H1 (cell line): ENCODE data around the gene SNRK. TPM values are rescaled to one million over a fixed set of nuclear protein-coding genes. Genes with fewer than 3 reads are reported as not detected.

Experiments used
- BCL11A ChIP-seq, 2 experiments: IDR thresholded peaks; one replicate each; pipeline ENCODE4 v1.6.1; 2011; ENCODE audit warnings: low read depth in 2 of 2, low read length in 2 of 2, mild to moderate bottlenecking in 2 of 2
- EZH2 ChIP-seq: fragments of 200-600 bp; sonication (generic); IDR thresholded peaks from 2 replicates; pipeline ENCODE4 v1.7.1; 2012; ENCODE audit warnings: low read depth, mild to moderate bottlenecking, moderate library complexity, low read length, inconsistent platforms; ENCODE audit not compliant: severe bottlenecking
- HDAC6 ChIP-seq: IDR thresholded peaks from one replicate; pipeline ENCODE4 v1.7.1; 2012; ENCODE audit warnings: low read depth, mild to moderate bottlenecking, inconsistent platforms, low read length, moderate library complexity
- RAD21 ChIP-seq, 2 experiments: IDR thresholded peaks in 1 of 2; conservative IDR thresholded peaks in 1 of 2; 2 replicates each; pipeline ENCODE4 v1.6.1; 2011; ENCODE audit warnings: low read depth in 2 of 2, low read length in 2 of 2, improper control_type of control experiment in 1 of 2, inconsistent platforms in 1 of 2, mild to moderate bottlenecking in 1 of 2, moderate library complexity in 1 of 2
- SIN3A ChIP-seq, 2 experiments: IDR thresholded peaks in 1 of 2; conservative IDR thresholded peaks in 1 of 2; 2 replicates each; pipeline ENCODE4 v1.6.1; 2011 to 2012; ENCODE audit warnings: low read length in 2 of 2, improper control_type of control experiment in 1 of 2, low read depth in 1 of 2, mild to moderate bottlenecking in 1 of 2
- TEAD4 ChIP-seq: IDR thresholded peaks from 2 replicates; pipeline ENCODE4 v1.6.1; 2012; ENCODE audit warnings: low read depth, low read length, inconsistent platforms, mixed read lengths
- polyA plus RNA-seq, 7 experiments: library from polyadenylated mRNA; depleted of rRNA in 3 of 7; stranded (reverse) in 5 of 7; unstranded in 2 of 7; fragments of >200 nt in 5 of 7; fragments of 200-250 nt in 2 of 7; gene quantifications; 1 replicate in 5 of 7; 2 replicates in 1 of 7; 4 replicates in 1 of 7; pipeline versions ENCODE4 v1.2.1 to v1.2.3, GENCODE V29; 2011 to 2013; ENCODE audit warnings: missing spikeins in 2 of 7, mixed read lengths in 2 of 7
- total RNA-seq: library from RNA; stranded (reverse); fragmentation: NEBNext Ultra II Directional; extraction: Animal tissue kit (Norgen Biotek cat#: 25700); gene quantifications from 2 replicates; pipeline ENCODE4 v1.2.1, GENCODE V29; 2021
- TF ChIP-seq, protein P1 (sequence below): fragments of 300-600 bp; sonication (generic); IDR thresholded peaks from 2 replicates; pipeline ENCODE4 v1.7.1; 2012; ENCODE audit warnings: low read length, moderate library complexity, mild to moderate bottlenecking, inconsistent platforms; ENCODE audit not compliant: insufficient replicate concordance
- TF ChIP-seq, protein P2 (sequence below), 3 experiments: IDR thresholded peaks; 1 replicate in 2 of 3; 2 replicates in 1 of 3; pipeline versions ENCODE4 v1.5.1 to v1.6.1; 2011; ENCODE audit warnings: low read length in 3 of 3, mild to moderate bottlenecking in 3 of 3, inconsistent platforms in 2 of 3, low read depth in 1 of 3, moderate library complexity in 1 of 3; ENCODE audit not compliant: insufficient read depth in 1 of 3; ENCODE audit errors: control extremely low read depth in 1 of 3

SNRK gene
- total and polyA plus RNA-seq, 2 of the 8 experiments (the other 6 are each of a cell fraction or from before 2014, with no cell fraction given) = 4.4 to 11.7 TPM

DNA sequence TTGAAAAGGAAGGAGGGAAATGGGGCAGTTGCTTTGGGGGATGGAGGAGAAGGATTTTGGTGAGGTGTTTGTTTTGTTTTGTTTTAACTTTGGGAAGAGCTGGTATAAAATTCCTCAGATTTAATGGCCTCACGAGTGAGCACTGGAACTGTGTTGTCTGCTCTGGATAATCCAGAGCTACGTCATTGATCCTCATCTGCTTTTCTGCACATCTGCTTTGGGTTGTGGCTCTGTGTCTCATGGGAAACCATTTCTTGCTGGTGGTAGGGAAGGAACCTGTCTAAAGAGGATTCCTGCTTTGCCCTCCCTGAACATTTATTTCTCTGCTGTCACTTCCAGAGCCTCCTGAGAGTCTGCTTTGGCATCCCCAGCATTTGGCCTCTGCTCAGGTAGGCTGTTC lies 3.1 kb downstream of the SNRK start (continued):
- TF ChIP-seq, protein P1, sequence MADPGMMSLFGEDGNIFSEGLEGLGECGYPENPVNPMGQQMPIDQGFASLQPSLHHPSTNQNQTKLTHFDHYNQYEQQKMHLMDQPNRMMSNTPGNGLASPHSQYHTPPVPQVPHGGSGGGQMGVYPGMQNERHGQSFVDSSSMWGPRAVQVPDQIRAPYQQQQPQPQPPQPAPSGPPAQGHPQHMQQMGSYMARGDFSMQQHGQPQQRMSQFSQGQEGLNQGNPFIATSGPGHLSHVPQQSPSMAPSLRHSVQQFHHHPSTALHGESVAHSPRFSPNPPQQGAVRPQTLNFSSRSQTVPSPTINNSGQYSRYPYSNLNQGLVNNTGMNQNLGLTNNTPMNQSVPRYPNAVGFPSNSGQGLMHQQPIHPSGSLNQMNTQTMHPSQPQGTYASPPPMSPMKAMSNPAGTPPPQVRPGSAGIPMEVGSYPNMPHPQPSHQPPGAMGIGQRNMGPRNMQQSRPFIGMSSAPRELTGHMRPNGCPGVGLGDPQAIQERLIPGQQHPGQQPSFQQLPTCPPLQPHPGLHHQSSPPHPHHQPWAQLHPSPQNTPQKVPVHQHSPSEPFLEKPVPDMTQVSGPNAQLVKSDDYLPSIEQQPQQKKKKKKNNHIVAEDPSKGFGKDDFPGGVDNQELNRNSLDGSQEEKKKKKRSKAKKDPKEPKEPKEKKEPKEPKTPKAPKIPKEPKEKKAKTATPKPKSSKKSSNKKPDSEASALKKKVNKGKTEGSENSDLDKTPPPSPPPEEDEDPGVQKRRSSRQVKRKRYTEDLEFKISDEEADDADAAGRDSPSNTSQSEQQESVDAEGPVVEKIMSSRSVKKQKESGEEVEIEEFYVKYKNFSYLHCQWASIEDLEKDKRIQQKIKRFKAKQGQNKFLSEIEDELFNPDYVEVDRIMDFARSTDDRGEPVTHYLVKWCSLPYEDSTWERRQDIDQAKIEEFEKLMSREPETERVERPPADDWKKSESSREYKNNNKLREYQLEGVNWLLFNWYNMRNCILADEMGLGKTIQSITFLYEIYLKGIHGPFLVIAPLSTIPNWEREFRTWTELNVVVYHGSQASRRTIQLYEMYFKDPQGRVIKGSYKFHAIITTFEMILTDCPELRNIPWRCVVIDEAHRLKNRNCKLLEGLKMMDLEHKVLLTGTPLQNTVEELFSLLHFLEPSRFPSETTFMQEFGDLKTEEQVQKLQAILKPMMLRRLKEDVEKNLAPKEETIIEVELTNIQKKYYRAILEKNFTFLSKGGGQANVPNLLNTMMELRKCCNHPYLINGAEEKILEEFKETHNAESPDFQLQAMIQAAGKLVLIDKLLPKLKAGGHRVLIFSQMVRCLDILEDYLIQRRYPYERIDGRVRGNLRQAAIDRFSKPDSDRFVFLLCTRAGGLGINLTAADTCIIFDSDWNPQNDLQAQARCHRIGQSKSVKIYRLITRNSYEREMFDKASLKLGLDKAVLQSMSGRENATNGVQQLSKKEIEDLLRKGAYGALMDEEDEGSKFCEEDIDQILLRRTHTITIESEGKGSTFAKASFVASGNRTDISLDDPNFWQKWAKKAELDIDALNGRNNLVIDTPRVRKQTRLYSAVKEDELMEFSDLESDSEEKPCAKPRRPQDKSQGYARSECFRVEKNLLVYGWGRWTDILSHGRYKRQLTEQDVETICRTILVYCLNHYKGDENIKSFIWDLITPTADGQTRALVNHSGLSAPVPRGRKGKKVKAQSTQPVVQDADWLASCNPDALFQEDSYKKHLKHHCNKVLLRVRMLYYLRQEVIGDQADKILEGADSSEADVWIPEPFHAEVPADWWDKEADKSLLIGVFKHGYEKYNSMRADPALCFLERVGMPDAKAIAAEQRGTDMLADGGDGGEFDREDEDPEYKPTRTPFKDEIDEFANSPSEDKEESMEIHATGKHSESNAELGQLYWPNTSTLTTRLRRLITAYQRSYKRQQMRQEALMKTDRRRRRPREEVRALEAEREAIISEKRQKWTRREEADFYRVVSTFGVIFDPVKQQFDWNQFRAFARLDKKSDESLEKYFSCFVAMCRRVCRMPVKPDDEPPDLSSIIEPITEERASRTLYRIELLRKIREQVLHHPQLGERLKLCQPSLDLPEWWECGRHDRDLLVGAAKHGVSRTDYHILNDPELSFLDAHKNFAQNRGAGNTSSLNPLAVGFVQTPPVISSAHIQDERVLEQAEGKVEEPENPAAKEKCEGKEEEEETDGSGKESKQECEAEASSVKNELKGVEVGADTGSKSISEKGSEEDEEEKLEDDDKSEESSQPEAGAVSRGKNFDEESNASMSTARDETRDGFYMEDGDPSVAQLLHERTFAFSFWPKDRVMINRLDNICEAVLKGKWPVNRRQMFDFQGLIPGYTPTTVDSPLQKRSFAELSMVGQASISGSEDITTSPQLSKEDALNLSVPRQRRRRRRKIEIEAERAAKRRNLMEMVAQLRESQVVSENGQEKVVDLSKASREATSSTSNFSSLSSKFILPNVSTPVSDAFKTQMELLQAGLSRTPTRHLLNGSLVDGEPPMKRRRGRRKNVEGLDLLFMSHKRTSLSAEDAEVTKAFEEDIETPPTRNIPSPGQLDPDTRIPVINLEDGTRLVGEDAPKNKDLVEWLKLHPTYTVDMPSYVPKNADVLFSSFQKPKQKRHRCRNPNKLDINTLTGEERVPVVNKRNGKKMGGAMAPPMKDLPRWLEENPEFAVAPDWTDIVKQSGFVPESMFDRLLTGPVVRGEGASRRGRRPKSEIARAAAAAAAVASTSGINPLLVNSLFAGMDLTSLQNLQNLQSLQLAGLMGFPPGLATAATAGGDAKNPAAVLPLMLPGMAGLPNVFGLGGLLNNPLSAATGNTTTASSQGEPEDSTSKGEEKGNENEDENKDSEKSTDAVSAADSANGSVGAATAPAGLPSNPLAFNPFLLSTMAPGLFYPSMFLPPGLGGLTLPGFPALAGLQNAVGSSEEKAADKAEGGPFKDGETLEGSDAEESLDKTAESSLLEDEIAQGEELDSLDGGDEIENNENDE = no peak
- TF ChIP-seq HDAC6 (no peak), EZH2 (no peak), BCL11A (IDR thresholded peaks at IDR 0.05; ENCODE audit: low read depth in 2 of 2, low read length in 2 of 2) (no peak), SIN3A (conservative IDR thresholded peaks at IDR 0.05 in 1 of 2, IDR thresholded peaks at IDR 0.05 in 1 of 2; ENCODE audit: low read depth in 1 of 2, low read length in 2 of 2) (no peak), TEAD4 (no peak), RAD21 (IDR thresholded peaks at IDR 0.05 in 1 of 2, conservative IDR thresholded peaks at IDR 0.05 in 1 of 2; ENCODE audit: low read depth in 2 of 2, low read length in 2 of 2) (no peak)
- TF ChIP-seq, protein P2, sequence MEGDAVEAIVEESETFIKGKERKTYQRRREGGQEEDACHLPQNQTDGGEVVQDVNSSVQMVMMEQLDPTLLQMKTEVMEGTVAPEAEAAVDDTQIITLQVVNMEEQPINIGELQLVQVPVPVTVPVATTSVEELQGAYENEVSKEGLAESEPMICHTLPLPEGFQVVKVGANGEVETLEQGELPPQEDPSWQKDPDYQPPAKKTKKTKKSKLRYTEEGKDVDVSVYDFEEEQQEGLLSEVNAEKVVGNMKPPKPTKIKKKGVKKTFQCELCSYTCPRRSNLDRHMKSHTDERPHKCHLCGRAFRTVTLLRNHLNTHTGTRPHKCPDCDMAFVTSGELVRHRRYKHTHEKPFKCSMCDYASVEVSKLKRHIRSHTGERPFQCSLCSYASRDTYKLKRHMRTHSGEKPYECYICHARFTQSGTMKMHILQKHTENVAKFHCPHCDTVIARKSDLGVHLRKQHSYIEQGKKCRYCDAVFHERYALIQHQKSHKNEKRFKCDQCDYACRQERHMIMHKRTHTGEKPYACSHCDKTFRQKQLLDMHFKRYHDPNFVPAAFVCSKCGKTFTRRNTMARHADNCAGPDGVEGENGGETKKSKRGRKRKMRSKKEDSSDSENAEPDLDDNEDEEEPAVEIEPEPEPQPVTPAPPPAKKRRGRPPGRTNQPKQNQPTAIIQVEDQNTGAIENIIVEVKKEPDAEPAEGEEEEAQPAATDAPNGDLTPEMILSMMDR (IDR thresholded peaks at IDR 0.05; ENCODE audit: control extremely low read depth in 1 of 3, insufficient read depth in 1 of 3, low read depth in 1 of 3, low read length in 3 of 3) = no peak
